GM21526 (cell line): ENCODE data around the gene ZBTB34.
A peak's percentile ranks its signal among the peaks of the same experiment; 100 is the strongest.
"Not testable (repeated sequence)": the region's sequence is repeated elsewhere in the genome, so short reads cannot be mapped to it uniquely, and the experiment has no call there.

ENCODE experiments used
- ATAC-seq: cut with Tn5 transposase; IDR thresholded peaks from one replicate; pipeline ENCODE4 v1.9.1; 2021; ENCODE audit warnings: moderate library complexity; ENCODE audit not compliant: unreplicated experiment, low FRiP score

The ZBTB34 gene, protein sequence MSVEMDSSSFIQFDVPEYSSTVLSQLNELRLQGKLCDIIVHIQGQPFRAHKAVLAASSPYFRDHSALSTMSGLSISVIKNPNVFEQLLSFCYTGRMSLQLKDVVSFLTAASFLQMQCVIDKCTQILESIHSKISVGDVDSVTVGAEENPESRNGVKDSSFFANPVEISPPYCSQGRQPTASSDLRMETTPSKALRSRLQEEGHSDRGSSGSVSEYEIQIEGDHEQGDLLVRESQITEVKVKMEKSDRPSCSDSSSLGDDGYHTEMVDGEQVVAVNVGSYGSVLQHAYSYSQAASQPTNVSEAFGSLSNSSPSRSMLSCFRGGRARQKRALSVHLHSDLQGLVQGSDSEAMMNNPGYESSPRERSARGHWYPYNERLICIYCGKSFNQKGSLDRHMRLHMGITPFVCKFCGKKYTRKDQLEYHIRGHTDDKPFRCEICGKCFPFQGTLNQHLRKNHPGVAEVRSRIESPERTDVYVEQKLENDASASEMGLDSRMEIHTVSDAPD

GRCh38 chr9:126860077-126860756, at the start of gene ZBTB34:
Gene ZBTB34 (plus strand): TSS chr9:126860639. CDS start chr9:126879400, 18,761 bp downstream.
- ATAC-seq, result peak; percentile 52

DNA sequence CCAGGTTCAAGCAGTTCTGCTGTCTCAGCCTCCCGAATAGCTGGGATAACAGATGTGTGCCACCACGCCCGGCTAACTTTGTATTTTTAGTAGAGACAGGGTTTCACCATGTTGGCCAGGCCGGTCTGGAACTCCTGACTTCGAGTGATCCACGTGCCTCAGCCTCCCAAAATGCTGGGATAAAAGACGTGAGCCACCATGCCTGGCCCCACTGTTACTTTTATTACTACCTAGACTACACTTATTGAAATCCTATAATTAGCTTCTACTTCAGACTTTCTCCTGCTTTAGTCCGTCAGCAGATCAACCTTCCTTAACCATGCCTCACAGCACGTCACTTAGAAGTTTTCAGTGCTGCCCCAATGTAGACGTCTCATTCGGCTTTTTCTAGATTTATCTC, 47.4 kb upstream of the ZBTB34 start:
- ATAC-seq, result no peak

DNA sequence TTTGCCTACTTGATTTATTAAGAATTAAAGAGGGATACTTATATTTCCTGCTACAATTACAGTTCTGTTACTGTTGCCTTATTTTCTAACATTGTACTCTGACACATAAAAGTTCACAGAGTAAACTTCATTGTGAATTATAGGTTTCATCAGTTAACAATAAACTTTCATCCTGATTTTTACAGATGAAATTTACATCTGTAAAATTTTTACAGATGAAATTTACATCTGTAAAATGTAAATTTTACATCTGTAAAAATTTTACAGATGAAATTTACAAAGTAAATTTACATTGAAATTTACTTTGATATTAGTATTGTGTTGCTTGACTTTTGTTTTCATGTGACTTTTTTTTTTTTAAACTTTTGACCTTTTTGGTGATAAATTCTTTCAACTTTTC, 46.3 kb upstream of the ZBTB34 start:
- ATAC-seq, result no peak

DNA sequence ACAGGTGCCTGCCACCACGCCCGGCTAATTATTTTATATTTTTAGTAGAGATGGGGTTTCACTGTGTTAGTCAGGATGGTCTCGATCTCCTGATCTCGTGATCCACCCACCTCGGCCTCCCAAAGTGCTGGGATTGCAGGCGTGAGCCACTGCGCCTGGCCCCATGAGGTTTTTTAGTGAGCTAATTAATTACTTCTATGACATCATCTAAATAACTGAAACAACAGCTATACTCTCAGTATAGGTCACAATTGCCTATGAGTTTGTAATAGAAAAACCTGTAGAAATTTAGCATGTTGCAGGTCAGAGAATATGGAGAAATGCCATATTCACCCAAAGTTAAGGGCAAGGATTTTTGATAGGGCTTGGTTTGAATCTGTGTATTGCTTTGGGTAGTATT, 42.8 kb upstream of the ZBTB34 start:
- not testable (repeated sequence) for ATAC-seq

GRCh38 chr9:126818482-126818881, 42.0 kb upstream of the ZBTB34 start:
- no peak for ATAC-seq

DNA sequence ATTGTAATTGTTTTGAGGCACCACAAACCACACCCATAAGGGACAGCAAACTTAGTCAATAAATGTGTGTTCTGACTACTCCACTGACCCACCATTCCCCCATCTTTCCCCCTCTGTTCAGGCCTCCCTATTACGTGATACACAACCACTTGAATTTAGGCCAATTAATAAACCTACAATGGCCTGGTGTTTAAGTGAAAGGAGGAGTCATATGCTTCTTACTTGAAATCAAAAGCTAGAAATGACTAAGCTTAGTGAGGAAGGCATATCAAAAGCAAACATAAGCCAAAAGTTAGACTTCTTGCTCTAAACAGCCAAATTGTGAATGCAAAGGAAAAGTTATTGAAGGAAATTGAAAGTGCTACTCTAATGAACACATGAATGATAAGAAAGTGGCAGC, 41.0 kb upstream of the ZBTB34 start:
- ATAC-seq, result no peak

DNA sequence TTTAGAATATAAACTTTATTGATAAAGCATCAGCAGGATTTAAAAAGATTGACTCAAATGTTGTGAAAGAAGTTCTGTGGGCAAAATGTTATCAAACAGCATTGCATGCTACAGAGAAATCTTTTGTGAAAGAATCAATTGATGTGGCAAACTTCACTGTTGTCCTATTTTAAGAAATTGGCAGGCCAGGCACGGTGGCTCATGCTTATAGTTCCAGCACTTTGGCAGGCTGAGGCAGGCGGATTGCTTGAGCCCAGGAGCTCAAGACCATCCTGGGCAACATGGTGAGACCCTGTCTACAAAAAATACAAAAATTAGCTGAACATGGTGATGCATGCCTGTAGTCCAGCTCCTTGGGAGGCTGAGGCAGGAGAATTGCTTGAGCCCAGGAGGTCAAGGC, 38.2 kb upstream of the ZBTB34 start:
- ATAC-seq, result no peak

- ATAC-seq, result no peak
Observed at GRCh38 chr9:126822873-126823272, 37.6 kb upstream of the ZBTB34 start.

GRCh38 chr9:126824052-126824451, 36.4 kb upstream of the ZBTB34 start:
- ATAC-seq, result not testable (repeated sequence)

- no peak for ATAC-seq
Observed at GRCh38 chr9:126827227-126827626, 33.2 kb upstream of the ZBTB34 start.

GRCh38 chr9:126829035-126829434, 31.4 kb upstream of the ZBTB34 start:
- ATAC-seq, result no peak

- ATAC-seq, result no peak
Observed at GRCh38 chr9:126830827-126831226, 29.6 kb upstream of the ZBTB34 start.

DNA sequence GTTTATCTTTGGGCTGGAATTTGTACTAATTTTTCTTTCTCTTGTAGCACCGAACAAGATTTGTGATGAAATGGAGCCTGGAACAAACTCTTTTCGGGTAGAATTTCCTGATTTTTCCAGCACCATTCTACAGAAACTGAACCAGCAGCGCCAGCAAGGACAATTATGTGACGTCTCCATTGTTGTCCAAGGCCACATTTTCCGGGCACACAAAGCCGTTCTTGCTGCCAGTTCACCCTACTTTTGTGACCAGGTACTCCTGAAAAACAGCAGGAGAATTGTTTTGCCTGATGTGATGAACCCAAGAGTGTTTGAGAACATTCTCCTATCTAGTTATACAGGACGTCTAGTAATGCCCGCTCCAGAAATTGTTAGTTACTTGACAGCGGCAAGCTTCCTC, 28.0 kb upstream of the ZBTB34 start:
- ATAC-seq, result no peak

- ATAC-seq, result no peak
Observed at GRCh38 chr9:126833020-126833419, 27.4 kb upstream of the ZBTB34 start.

DNA sequence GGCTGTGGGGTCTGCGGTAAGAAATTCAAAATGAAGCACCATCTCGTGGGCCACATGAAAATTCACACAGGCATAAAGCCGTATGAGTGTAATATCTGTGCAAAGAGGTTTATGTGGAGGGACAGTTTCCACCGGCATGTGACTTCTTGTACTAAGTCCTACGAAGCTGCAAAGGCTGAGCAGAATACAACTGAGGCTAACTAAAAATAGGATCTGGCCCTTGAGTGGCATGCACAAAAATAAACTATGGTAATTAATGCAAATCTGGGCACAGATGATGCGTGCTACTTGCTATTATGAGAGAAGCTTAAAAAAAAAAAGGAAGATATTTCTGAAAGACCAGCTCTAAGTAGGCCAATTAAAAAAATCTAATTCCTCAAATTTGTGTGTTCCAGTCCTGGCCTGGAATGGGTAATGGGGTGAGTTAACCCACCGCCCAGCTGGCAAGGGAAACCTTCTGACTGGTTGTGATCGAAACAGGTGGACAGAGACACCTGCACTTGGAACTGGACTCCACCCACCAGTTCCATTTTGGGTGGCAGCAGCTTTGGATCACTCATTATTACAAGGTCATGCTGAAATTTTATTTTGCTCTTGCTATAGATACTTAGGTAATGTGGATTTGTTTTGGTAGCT, 26.6 kb upstream of the ZBTB34 start:
- ATAC-seq, result no peak

DNA sequence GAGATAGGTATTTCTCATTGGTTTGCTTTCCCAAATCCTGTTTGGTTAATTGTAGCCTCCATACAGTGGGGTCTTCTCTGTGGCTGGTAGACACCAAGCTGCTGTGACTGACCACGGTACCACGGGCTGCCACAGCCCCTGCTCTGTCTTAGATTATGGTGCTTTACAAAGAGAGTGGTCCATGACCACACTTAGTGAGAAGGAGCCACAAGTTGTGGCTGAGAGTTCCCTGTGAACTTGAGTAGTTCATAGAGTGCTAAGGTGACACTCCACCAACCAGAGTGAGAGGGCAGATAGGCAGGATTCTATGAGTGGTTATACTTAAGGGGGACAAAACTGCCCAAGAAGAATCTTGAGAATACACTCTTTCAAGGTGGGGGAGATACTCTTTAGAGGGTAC, 25.8 kb upstream of the ZBTB34 start:
- ATAC-seq, result no peak

GRCh38 chr9:126836216-126836615, 24.2 kb upstream of the ZBTB34 start:
- no peak for ATAC-seq

- no peak for ATAC-seq
Observed at GRCh38 chr9:126838055-126838811, 22.2 kb upstream of the ZBTB34 start.

GRCh38 chr9:126838895-126839294, 21.5 kb upstream of the ZBTB34 start:
- no peak for ATAC-seq

- ATAC-seq, result no peak
Observed at GRCh38 chr9:126839301-126839700, 21.1 kb upstream of the ZBTB34 start.
